Fibroblast of villous mesenchyme (primary cell): ENCODE results near the gene DAPK2. TPM values are rescaled to one million over a fixed set of nuclear protein-coding genes. Genes with fewer than 3 reads are reported as not detected.

Source experiments
- DNase-seq: peaks from one replicate; pipeline ENCODE4 v3.0.0-alpha.2; 2010; ENCODE audit warnings: low read depth
- H3K4me3 ChIP-seq: 2 replicates; pipeline ENCODE4 v1.5.1; 2011; ENCODE audit warnings: low read depth, mild to moderate bottlenecking, low read length
- CTCF ChIP-seq: IDR thresholded peaks from 2 replicates; pipeline ENCODE4 v1.5.1; 2012; ENCODE audit warnings: low read depth, mild to moderate bottlenecking, low read length; ENCODE audit not compliant: insufficient read depth
- total RNA-seq: library from RNA; depleted of rRNA; stranded (reverse); fragments of >200 nt; gene quantifications from 2 replicates; pipeline ENCODE4 v1.2.3, GENCODE V29; 2012

The DAPK2 gene
- 1.3 and 8.2 TPM in 2 replicates for total RNA-seq

- peak; percentile 62 for TF ChIP-seq CTCF
- DNase-seq, result peak; percentile 42
- peak within 1 kb of the TSS; percentile 54 for H3K4me3 ChIP-seq
Measured at GRCh38 chr15:64046421-64047153, at the start of gene DAPK2. Gene DAPK2, minus strand, starts transcription at chr15:64046485. Its CDS starts 6,224 bp downstream, at chr15:64040261.

- H3K4me3 ChIP-seq, result peak overlapping the region; percentile 95
- no peak for DNase-seq
- no peak for TF ChIP-seq CTCF
Measured at GRCh38 chr15:64095431-64095794, 49.1 kb upstream of the DAPK2 start.

GRCh38 chr15:64093627-64094417, 47.5 kb upstream of the DAPK2 start, which contains the start of gene CIAO2A:
Gene CIAO2A, minus strand, starts transcription at chr15:64093838. Its CDS starts 70 bp downstream, at chr15:64093768.
- TF ChIP-seq CTCF, result no peak
- peak; percentile 99 for DNase-seq
- H3K4me3 ChIP-seq, result peak within 1 kb of the TSS; percentile 89

- no peak for TF ChIP-seq CTCF
- DNase-seq, result peak; percentile 77
- H3K4me3 ChIP-seq, result peak overlapping the region; percentile 89
Measured at GRCh38 chr15:64092864-64093626, 46.8 kb upstream of the DAPK2 start.

- peak; percentile 29 for DNase-seq
- no peak for TF ChIP-seq CTCF
- H3K4me3 ChIP-seq, result peak overlapping the region; percentile 89
Measured at GRCh38 chr15:64092075-64092820, 46.0 kb upstream of the DAPK2 start.

GRCh38 chr15:64090527-64090926, 44.2 kb upstream of the DAPK2 start:
- no peak for DNase-seq
- no peak for TF ChIP-seq CTCF

More at GRCh38 chr15:64090527-64090926, 44.2 kb upstream of the DAPK2 start:
- no peak overlapping the region for H3K4me3 ChIP-seq
